CD4-positive, alpha-beta T cell treated with Interleukin-17A for 4 hours (primary cell): ENCODE results near the gene ANP32D.
"Not testable (repeated sequence)": the region's sequence is repeated elsewhere in the genome, so short reads cannot be mapped to it uniquely, and the experiment has no call there.

Experiments
- DNase-seq: peaks from one replicate; pipeline ENCODE4 v3.0.0-alpha.2; 2020; ENCODE audit warnings: mixed read lengths

ANP32D gene

DNA sequence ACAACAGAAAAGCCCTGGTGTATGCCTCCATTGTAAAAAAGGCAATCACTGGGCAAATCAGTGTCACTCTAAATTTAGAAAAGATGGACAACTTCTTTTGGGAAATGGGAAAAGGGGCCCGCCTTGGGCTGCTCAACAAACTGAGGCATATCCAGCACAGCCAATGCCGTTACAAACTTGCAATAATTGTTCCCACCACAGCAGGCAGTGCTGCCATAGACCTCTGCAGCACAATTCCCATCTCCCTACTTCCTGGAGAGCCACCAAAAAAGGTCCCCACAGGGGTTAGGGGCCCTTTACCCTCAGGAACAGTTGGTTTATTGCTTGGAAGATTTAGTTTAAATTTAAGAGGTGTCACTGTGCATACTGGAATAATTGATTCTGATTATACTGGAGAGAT, 36.6 kb downstream of the ANP32D start:
- DNase-seq: no peak

DNA sequence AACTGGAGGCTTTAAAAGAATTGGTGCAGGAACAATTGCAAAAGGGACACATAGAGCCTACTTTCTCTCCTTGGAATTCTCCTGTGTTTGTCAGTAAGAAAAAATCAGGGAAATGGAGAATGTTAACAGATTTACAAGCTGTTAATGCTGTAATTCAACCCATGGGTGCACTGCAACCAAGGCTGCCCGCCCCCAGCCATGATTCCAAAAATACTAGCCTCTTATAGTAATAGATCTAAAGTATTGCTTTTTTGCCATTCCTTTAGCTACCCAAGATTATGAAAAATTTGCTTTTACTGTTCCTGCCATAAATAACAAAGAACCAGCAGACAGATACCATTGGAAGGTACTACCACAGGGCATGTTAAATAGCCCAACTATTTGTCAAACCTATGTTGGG, 37.8 kb downstream of the ANP32D start:
- no peak for DNase-seq

DNA sequence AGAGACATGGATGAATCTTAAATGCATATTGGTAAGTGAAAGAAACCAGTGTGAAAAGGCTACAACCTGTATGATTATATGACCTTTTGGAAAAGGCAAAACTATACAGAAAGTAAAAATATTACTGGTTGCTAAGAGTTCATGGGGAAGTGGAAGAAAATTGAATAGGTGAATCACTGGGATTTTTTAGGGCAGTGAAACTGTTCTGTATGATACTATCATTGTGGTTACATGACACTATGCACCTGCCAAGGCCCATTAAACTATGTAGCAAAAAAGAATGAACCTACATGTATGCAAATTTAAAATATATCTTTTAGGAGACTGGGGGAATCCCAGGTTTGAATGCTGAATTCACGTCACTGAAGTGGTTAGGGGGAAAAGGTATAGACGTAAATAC, 40.5 kb downstream of the ANP32D start:
- no peak for DNase-seq

DNA sequence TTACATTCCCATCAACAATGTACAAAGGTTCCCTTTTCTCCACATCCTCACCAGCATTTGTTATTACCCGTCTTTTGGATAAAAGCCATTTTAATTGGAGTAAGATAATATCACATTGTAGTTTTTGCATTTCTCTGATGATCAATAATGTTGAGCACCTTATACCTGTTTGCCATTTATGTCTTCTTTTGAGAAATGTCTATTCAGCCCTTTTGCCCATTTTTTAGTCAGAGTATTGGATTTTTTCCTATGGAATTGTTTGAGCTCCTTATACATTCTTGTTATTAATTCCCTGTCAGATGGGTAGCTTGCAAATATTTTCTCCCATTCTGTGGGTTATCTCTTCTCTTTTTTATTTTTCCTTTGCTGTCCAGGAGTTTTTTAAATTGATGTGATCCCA, 42.4 kb downstream of the ANP32D start:
- no peak for DNase-seq

DNA sequence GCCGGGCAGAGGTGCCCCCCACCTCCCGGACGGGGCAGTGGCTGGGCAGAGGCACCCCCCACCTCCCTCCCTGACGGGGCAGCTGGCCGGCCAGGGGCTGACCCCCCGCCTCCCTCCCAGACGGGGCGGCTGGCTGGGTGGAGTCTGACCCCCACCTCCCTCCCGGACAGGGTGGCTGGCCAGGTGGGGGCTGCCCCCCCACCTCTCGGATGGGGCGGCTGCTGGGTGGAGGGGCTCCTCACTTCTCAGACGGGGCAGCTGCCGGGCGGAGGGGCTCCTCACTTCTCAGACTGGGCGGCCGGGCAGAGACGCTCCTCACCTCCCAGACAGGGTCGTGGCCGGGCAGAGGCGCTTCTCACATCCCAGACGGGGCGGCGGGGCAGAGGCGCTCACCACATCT, 48.0 kb downstream of the ANP32D start:
- DNase-seq: not testable (repeated sequence)
